ENCODE measurements around the gene TMEM219. TPM values are rescaled to one million over a fixed set of nuclear protein-coding genes. Genes with fewer than 3 reads are reported as not detected.

Gene TMEM219
- total RNA-seq, 1 donor from 2014 or later, result 119 TPM

GRCh38 chr16:30003670-30004423 is 42.0 kb downstream of the TMEM219 start:
- peaks cover 3% of the 10 kb centered on the region for H3K36me3 Mint-ChIP-seq (ENCODE audit: unreplicated experiment)
- H3K27me3 Mint-ChIP-seq (ENCODE audit: unreplicated experiment), result no peaks in the 10 kb centered on the region
- no peaks in the 10 kb centered on the region for H3K4me1 Mint-ChIP-seq (ENCODE audit: unreplicated experiment)
- H3K9me3 Mint-ChIP-seq (ENCODE audit: unreplicated experiment), result no peaks in the 10 kb centered on the region
- no peak overlapping the region for H3K4me3 Mint-ChIP-seq (ENCODE audit: unreplicated experiment)
- no peak for DNase-seq (ENCODE audit: extremely low spot score, unreplicated experiment)
- TF ChIP-seq CTCF (IDR thresholded peaks at IDR 0.05), result no peak
- H3K27ac Mint-ChIP-seq (ENCODE audit: unreplicated experiment), result no peak overlapping the region

- Mint-ChIP-seq H3K27ac (ENCODE audit: unreplicated experiment) (no peak overlapping the region), H3K9me3 (ENCODE audit: unreplicated experiment) (no peaks in the 10 kb centered on the region), H3K27me3 (ENCODE audit: unreplicated experiment) (no peaks in the 10 kb centered on the region), H3K36me3 (ENCODE audit: unreplicated experiment) (peaks cover 3% of the 10 kb centered on the region), H3K4me3 (ENCODE audit: unreplicated experiment) (no peak overlapping the region), H3K4me1 (ENCODE audit: unreplicated experiment) (no peaks in the 10 kb centered on the region)
- TF ChIP-seq CTCF (IDR thresholded peaks at IDR 0.05), result no peak
- no peak for DNase-seq (ENCODE audit: extremely low spot score, unreplicated experiment)
These were observed 42.5 kb downstream of the TMEM219 start for GRCh38 chr16:30004424-30004776.

GRCh38 chr16:30004811-30005242 is 42.9 kb downstream of the TMEM219 start:
- no peak for DNase-seq (ENCODE audit: extremely low spot score, unreplicated experiment)
- Mint-ChIP-seq H3K9me3 (ENCODE audit: unreplicated experiment) (no peaks in the 10 kb centered on the region), H3K36me3 (ENCODE audit: unreplicated experiment) (peaks cover 3% of the 10 kb centered on the region), H3K4me1 (ENCODE audit: unreplicated experiment) (no peaks in the 10 kb centered on the region), H3K27ac (ENCODE audit: unreplicated experiment) (no peak overlapping the region), H3K4me3 (ENCODE audit: unreplicated experiment) (no peak overlapping the region), H3K27me3 (ENCODE audit: unreplicated experiment) (no peaks in the 10 kb centered on the region)
- no peak for TF ChIP-seq CTCF (IDR thresholded peaks at IDR 0.05)

GRCh38 chr16:30005341-30006094 is 43.6 kb downstream of the TMEM219 start:
- Mint-ChIP-seq H3K9me3 (ENCODE audit: unreplicated experiment) (no peaks in the 10 kb centered on the region), H3K4me1 (ENCODE audit: unreplicated experiment) (peaks cover 2% of the 10 kb centered on the region), H3K4me3 (ENCODE audit: unreplicated experiment) (no peak overlapping the region), H3K27me3 (ENCODE audit: unreplicated experiment) (peaks cover 2% of the 10 kb centered on the region), H3K27ac (ENCODE audit: unreplicated experiment) (no peak overlapping the region), H3K36me3 (ENCODE audit: unreplicated experiment) (peaks cover 3% of the 10 kb centered on the region)
- DNase-seq (ENCODE audit: extremely low spot score, unreplicated experiment), result peak; percentile 84
- TF ChIP-seq CTCF (IDR thresholded peaks at IDR 0.05), result peak; percentile 76

GRCh38 chr16:30006095-30006473 is 44.2 kb downstream of the TMEM219 start:
- Mint-ChIP-seq H3K27me3 (ENCODE audit: unreplicated experiment) (peaks cover 3% of the 10 kb centered on the region), H3K27ac (ENCODE audit: unreplicated experiment) (no peak overlapping the region), H3K36me3 (ENCODE audit: unreplicated experiment) (peaks cover 3% of the 10 kb centered on the region), H3K9me3 (ENCODE audit: unreplicated experiment) (no peaks in the 10 kb centered on the region), H3K4me1 (ENCODE audit: unreplicated experiment) (peaks cover 3% of the 10 kb centered on the region), H3K4me3 (ENCODE audit: unreplicated experiment) (no peak overlapping the region)
- no peak for TF ChIP-seq CTCF (IDR thresholded peaks at IDR 0.05)
- DNase-seq (ENCODE audit: extremely low spot score, unreplicated experiment), result no peak

Data from osteocyte (in vitro differentiated cells).